ENCODE data around the gene OR10AD1. TPM values are rescaled to one million over a fixed set of nuclear protein-coding genes. Genes with fewer than 3 reads are reported as not detected.

OR10AD1 gene
- total and polyA plus RNA-seq, 10 of the 15 experiments (the other 5 are each of a cell fraction or from before 2014, with no cell fraction given) = 0.04 to 0.12 TPM; not detected in 8

DNA sequence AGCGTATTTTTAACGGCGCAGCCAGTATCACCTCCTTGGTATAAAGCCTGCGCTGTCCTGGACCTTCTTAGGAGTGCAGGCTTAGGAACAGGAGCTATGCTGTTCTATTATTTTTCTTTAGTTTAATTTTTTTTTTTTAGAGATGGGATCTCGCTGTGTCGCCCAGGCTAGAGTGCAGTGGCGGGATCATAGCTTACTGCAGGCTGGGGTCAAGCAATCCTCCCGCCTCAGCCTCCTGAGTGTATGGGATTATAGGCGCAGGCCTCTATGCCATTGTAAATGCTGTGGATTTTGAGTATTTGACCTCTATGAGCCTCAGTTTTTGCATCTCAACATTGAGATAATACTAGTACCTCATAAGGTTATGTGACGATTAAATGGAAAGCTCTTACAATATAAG, 4.1 kb downstream of the OR10AD1 start:
- no peak for FAIRE-seq
- BruUV-seq (replicated peaks) = no TSS peak
- intact Hi-C loops (cut with micrococcal nuclease; ENCODE audit: unreplicated experiment) = loop anchor here (10.0 kb wide), 1 partner anchor 156 kb away; the partner anchor contains the start of gene ZNF641

More for the DNA sequence above, 4.1 kb downstream of the OR10AD1 start:
- 81% methylated on average over 10 of the region's 10 CpGs for WGBS (ENCODE audit: insufficient coverage, insufficient replicate concordance, low lambda C conversion rate, missing lambda C conversion rate)
- peaks cover 1% of the 10 kb centered on the region; the same call in 1 of the 3 replicates for H3K9me3 ChIP-seq (replicated peaks; ENCODE audit: control insufficient read depth, insufficient read depth, low read length)
- no peaks in the 10 kb centered on the region for H3K36me3 ChIP-seq (ENCODE audit: control insufficient read depth in 2 of 2, insufficient read depth in 2 of 2, low read length in 1 of 2)
- H3K79me2 ChIP-seq (ENCODE audit: control insufficient read depth, insufficient read depth, low read length) = peaks cover 13% of the 10 kb centered on the region
- peak overlapping the region; percentile 100; the same call in 1 of the 2 replicates for H2AFZ ChIP-seq (ENCODE audit: control insufficient read depth, low read depth, low read length)
- SMC1A ChIA-PET (ENCODE audit: uncharacterized antibody, unreplicated experiment) = interaction anchor here (0.6 to 1.9 kb wide), 8 partner anchors 9 to 554 kb away, joined by 3 to 9 read pairs (median 3); no protein-coding TSS in a partner anchor
- POLR2A ChIA-PET = interaction anchor here (0.5 to 1.7 kb wide), 4 partner anchors 42 to 1925 kb away, joined by 3 to 8 read pairs (median 4); partner anchors contain the start of genes ASB8 and SENP1
- RAD21 ChIA-PET (ENCODE audit: unreplicated experiment) = interaction anchor here (1.4 to 2.0 kb wide), 3 partner anchors 9 to 294 kb away, joined by 4 to 8 read pairs (median 5); partner anchors contain the start of genes SENP1 and VDR
- H3K4me3 ChIP-seq = peak overlapping the region; percentile 86
- H3K27ac ChIP-seq (ENCODE audit: control insufficient read depth, insufficient read depth) = peak overlapping the region; percentile 99
- peak overlapping the region; percentile 91 for H3K4me2 ChIP-seq (ENCODE audit: control insufficient read depth, insufficient read depth)
- CTCF ChIA-PET = interaction anchor here (0.5 to 3.4 kb wide), 12 partner anchors 10 to 509 kb away, joined by 3 to 28 read pairs (median 6); no protein-coding TSS in a partner anchor
- no peaks in the 10 kb centered on the region for H3K27me3 ChIP-seq (replicated peaks in 1 of 2; ENCODE audit: control insufficient read depth in 2 of 2, insufficient read depth in 2 of 2, low read length in 1 of 2)
- no peaks in the 10 kb centered on the region for H4K20me1 ChIP-seq (ENCODE audit: control insufficient read depth, insufficient read depth)
- ATAC-seq (no peak), DNase-seq (ENCODE audit: low read depth, low spot score) (no peak)
- TF ChIP-seq ZNF217 (IDR thresholded peaks at IDR 0.05) (no peak), JUNB (IDR thresholded peaks at IDR 0.05) (no peak), HSF1 (IDR thresholded peaks at IDR 0.05; ENCODE audit: low read depth, low read length) (no peak), FOXM1 (IDR thresholded peaks at IDR 0.05; ENCODE audit: low read depth, low read length) (no peak), PAX8 (IDR thresholded peaks at IDR 0.05) (no peak)
- TF ChIP-seq, protein P1, sequence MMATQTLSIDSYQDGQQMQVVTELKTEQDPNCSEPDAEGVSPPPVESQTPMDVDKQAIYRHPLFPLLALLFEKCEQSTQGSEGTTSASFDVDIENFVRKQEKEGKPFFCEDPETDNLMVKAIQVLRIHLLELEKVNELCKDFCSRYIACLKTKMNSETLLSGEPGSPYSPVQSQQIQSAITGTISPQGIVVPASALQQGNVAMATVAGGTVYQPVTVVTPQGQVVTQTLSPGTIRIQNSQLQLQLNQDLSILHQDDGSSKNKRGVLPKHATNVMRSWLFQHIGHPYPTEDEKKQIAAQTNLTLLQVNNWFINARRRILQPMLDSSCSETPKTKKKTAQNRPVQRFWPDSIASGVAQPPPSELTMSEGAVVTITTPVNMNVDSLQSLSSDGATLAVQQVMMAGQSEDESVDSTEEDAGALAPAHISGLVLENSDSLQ (IDR thresholded peaks at IDR 0.05) = no peak
- peak overlapping the region; percentile 100 for H3K9ac ChIP-seq (ENCODE audit: control insufficient read depth, insufficient read depth, low read length)
- in situ Hi-C loops (cut with MboI) = no loop called here
- 0 out of 2 replicates have a peak, but pooled peaks cover 3% of the 10 kb centered on the region for H3K4me1 ChIP-seq (ENCODE audit: control insufficient read depth, insufficient read depth, low read length)
